ENCODE results near the gene SUFU. TPM values are rescaled to one million over a fixed set of nuclear protein-coding genes. Genes with fewer than 3 reads are reported as not detected.

Gene SUFU
- total RNA-seq, 4 donors from 2014 or later, result 5.5 to 13.3 (median 8.2) TPM

GRCh38 chr10:102581401-102581800 lies 77.6 kb downstream of the SUFU start:
- TF ChIP-seq CTCF (IDR thresholded peaks at IDR 0.05; ENCODE audit: low read depth), result no peak

GRCh38 chr10:102581981-102582580 lies 78.3 kb downstream of the SUFU start:
- no peak for TF ChIP-seq CTCF (IDR thresholded peaks at IDR 0.05; ENCODE audit: low read depth)

DNA sequence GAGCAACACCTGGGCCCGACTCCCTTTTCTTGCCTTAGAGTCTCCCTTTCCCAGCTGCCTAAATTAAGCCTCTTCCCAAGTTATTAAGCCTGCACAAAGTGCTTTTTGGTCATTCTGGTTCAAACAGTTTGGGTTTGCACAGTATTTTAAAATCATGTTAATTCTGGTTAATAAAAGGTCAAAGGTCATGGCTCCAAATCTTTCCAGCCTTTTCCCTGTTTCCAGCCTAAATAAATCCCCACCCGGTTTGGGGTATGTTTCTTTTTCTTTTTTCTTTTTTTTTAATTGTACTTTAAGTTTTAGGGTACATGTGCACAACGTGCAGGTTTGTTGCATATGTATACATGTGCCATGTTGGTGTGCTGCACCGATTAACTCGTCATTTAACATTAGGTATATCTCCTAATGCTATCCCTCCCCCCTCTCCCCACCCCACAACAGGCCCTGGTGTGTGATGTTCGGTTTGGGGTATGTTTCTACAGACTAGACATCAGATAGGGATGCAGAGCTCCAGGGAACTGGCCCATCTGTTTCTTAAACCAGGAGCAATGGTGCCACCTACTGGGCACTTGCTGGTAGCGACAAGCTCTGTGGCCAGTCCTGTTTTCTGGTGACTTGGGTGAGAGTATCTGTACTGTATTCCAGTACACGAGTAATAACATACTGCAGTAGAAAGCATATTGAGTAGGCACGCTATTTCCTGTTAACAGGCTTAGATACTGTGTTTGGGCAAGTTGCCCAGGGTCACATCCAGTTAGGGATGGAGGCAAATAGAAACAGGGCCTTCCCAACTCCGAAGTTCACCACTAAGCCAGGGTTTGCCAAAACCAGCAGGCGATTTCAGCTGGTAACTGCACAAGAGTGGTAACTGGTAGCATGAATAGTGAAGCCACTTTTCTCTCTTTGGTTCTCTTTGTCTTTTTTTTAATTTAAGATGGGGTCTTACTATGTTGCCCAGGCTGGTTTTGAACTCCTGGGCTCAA lies 80.0 kb downstream of the SUFU start:
- TF ChIP-seq CTCF (IDR thresholded peaks at IDR 0.05; ENCODE audit: low read depth), result no peak

DNA sequence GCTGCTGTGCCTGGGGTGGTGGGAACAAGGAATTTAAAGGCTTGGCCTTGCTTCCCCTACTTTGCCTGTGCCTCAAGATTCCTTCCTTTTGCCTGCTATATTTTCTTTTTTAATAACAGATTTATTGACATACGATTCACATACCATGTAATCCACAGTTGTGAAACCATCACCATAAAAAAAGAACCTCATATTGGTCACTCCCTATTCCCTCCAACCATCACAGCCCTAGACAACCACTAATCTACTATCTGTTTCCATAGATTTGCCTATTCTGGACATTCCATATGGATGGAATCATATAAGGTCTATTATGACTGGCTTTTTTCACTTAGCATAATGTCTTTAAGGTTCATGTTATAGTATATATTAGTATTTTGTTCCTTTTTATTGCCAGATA lies 81.3 kb downstream of the SUFU start:
- no peak for TF ChIP-seq CTCF (IDR thresholded peaks at IDR 0.05; ENCODE audit: low read depth)

DNA sequence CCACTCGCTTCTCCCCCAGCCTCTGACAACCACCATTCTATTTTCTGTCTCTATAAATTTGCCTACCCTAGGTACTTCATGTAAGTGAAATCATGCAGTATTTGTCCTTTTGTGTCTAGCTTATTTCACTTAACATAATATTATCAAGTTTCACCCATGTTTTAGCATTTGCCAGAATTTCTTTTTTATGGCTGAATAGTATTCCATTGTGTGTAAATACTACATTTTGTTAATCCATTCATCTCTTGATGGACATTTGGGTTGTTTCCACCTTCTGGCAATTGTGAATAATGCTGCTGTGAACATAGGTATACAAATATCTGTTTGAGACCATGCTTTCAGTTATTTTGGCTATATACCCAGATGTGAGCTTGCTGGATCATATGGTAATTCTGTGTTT lies 83.1 kb downstream of the SUFU start:
- no peak for TF ChIP-seq CTCF (IDR thresholded peaks at IDR 0.05; ENCODE audit: low read depth)

- TF ChIP-seq CTCF (IDR thresholded peaks at IDR 0.05; ENCODE audit: low read depth), result no peak
Observed at GRCh38 chr10:102588875-102589274, 85.1 kb downstream of the SUFU start.

DNA sequence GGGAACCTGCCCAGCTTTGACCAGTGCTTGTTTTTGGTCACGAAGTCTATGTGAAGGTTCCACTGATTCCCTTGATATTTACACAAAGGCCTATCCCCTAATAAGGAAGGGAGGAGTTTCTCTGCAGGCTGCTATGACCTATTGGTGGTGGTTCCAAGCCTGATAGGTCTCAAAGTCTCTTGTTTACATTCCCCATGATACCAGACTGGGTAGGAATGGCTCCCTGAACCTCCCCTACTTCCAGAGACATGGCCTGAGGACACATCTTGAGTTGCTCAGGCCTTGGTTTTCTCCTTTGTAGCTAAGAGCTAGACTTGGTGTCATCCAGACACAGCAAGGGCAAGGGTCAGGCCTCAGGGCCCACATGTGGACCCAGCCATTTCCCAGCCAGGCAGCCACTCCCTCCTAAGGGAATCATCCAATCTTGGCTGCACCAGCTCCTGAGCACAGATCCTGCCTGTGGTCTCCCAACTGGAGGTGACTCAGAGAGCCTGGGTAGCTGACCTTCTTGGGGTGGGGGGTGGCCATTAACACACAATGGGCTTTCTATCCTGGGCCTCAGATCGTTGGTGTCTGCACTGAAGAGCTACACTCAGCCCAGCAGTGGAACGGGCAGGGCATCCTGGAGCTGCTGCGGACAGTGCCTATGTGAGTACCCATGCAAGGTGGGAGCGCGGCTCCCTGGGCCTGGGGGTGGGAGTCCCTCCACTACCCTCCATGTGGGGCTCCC lies 89.5 kb downstream of the SUFU start:
- no peak for TF ChIP-seq CTCF (IDR thresholded peaks at IDR 0.05; ENCODE audit: low read depth)

Data from subcutaneous adipose tissue (tissue), 4 donors.